Stimulated activated CD4-positive, alpha-beta T cell treated with anti-CD3 and anti-CD28 coated beads, TNF-alpha, amount 100 ng/mL, for 1 hour (primary cell): ENCODE data around the gene ERCC5.

ENCODE experiments used
- DNase-seq, 3 donors: peaks; one replicate each; pipeline ENCODE4 v3.0.0-alpha.2; 2020; ENCODE audit warnings: low read depth in 3 of 3, low spot score in 1 of 3

ERCC5 gene

GRCh38 chr13:102914339-102914930 is 68.6 kb downstream of the ERCC5 start:
- DNase-seq, result no peak

GRCh38 chr13:102915393-102915930 is 69.6 kb downstream of the ERCC5 start:
- no peak for DNase-seq

GRCh38 chr13:102917019-102917418 is 71.2 kb downstream of the ERCC5 start:
- DNase-seq, result no peak

GRCh38 chr13:102922184-102922583 is 76.4 kb downstream of the ERCC5 start:
- DNase-seq, result no peak
